Keratinocyte (primary cell): ENCODE results near the gene CIRBP. TPM values are rescaled to one million over a fixed set of nuclear protein-coding genes. Genes with fewer than 3 reads are reported as not detected.
A peak's percentile ranks its signal among the peaks of the same experiment; 100 is the strongest.

Experiments used
- DNase-seq: peaks from one replicate; pipeline ENCODE4 v3.0.0-alpha.2; 2011; ENCODE audit warnings: low read depth, missing footprints, low spot score
- FAIRE-seq: peaks from 2 replicates; lab custom pipeline; 2011; peaks lifted over from hg19 to GRCh38; lab: Jason Lieb, UNC
- H2AFZ ChIP-seq: 2 replicates; pipeline ENCODE4 v1.6.0; 2012; ENCODE audit warnings: low read length, control low read depth, inconsistent platforms; ENCODE audit not compliant: control insufficient read depth
- H3K27ac ChIP-seq: 2 replicates; pipeline ENCODE4 v1.5.1; 2011; ENCODE audit warnings: low read length; ENCODE audit not compliant: control insufficient read depth, insufficient read depth
- H3K27me3 ChIP-seq: 3 replicates; pipeline ENCODE4 v1.6.0; 2011; ENCODE audit warnings: low read length; ENCODE audit not compliant: control insufficient read depth, insufficient read depth; ENCODE audit errors: extremely low read depth
- H3K36me3 ChIP-seq, 2 experiments: 2 replicates in 1 of 2; 3 replicates in 1 of 2; pipeline ENCODE4 v1.5.1; 2011; ENCODE audit warnings: low read length in 2 of 2, mild to moderate bottlenecking in 1 of 2; ENCODE audit not compliant: control insufficient read depth in 2 of 2, insufficient read depth in 2 of 2; ENCODE audit errors: extremely low read depth in 1 of 2
- H3K4me1 ChIP-seq: 3 replicates; pipeline ENCODE4 v1.5.1; 2011; ENCODE audit warnings: low read length; ENCODE audit not compliant: control insufficient read depth, insufficient read depth; ENCODE audit errors: extremely low read depth
- H3K4me2 ChIP-seq: 3 replicates; pipeline ENCODE4 v1.6.0; 2011; ENCODE audit warnings: low read depth, low read length; ENCODE audit not compliant: control insufficient read depth, insufficient read depth; ENCODE audit errors: extremely low read depth
- H3K4me3 ChIP-seq, 3 experiments: fragments of 200-600 bp in 1 of 3; sonication (generic) in 1 of 3; 2 replicates in 2 of 3; 3 replicates in 1 of 3; pipeline ENCODE4 v1.5.1; 2011 to 2016; ENCODE audit warnings: low read length in 3 of 3, mild to moderate bottlenecking in 3 of 3, control low read depth in 2 of 3, inconsistent platforms in 1 of 3, low read depth in 1 of 3, mixed read lengths in 1 of 3, mixed run types in 1 of 3, moderate library complexity in 1 of 3; ENCODE audit not compliant: control insufficient read depth in 2 of 3, insufficient read depth in 2 of 3; ENCODE audit errors: extremely low read depth in 1 of 3
- H3K79me2 ChIP-seq: 2 replicates; pipeline ENCODE4 v1.6.0; 2012; ENCODE audit warnings: low read length; ENCODE audit not compliant: control insufficient read depth, insufficient read depth
- H3K9ac ChIP-seq: 3 replicates; pipeline ENCODE4 v1.6.0; 2011; ENCODE audit warnings: low read length; ENCODE audit not compliant: control insufficient read depth, insufficient read depth; ENCODE audit errors: extremely low read depth
- H3K9me1 ChIP-seq: 3 replicates; pipeline ENCODE4 v1.6.0; 2011; ENCODE audit warnings: low read length; ENCODE audit not compliant: control insufficient read depth, insufficient read depth; ENCODE audit errors: extremely low read depth
- H3K9me3 ChIP-seq: 2 replicates; pipeline ENCODE4 v1.5.1; 2012; ENCODE audit warnings: low read depth, low read length; ENCODE audit not compliant: control insufficient read depth
- H4K20me1 ChIP-seq: 3 replicates; pipeline ENCODE4 v1.6.0; 2011; ENCODE audit warnings: low read length; ENCODE audit not compliant: control insufficient read depth, insufficient read depth; ENCODE audit errors: extremely low read depth
- CTCF ChIP-seq, 3 experiments: IDR thresholded peaks in 1 of 3; conservative IDR thresholded peaks in 1 of 3; optimal IDR thresholded peaks in 1 of 3; 2 replicates in 2 of 3; 3 replicates in 1 of 3; pipeline versions ENCODE3 to v1.5.1; 2011; ENCODE audit warnings: low read length in 3 of 3, mild to moderate bottlenecking in 3 of 3, moderate library complexity in 2 of 3, control low read depth in 1 of 3, inconsistent platforms in 1 of 3; ENCODE audit not compliant: insufficient read depth in 2 of 3; ENCODE audit errors: extremely low read depth in 1 of 3
- EZH2 ChIP-seq: IDR thresholded peaks from one replicate; pipeline ENCODE4 v1.6.1; 2012; ENCODE audit warnings: inconsistent platforms, mild to moderate bottlenecking, low read length, moderate library complexity
- dilution Hi-C: fragments of 300-500 bp; cut with MboI; formaldehyde crosslinking; loops from one replicate; pipeline ENCODE4 v1.7.0; 2020; ENCODE audit warnings: low sequenced_read_pairs; ENCODE audit not compliant: extremely low pct_ligation_motif_present
- polyA minus RNA-seq, 3 experiments: library from RNA; depleted of rRNA, polyadenylated mRNA; stranded (reverse); fragments of >200 nt; gene quantifications; 1 replicate in 1 of 3; 2 replicates in 1 of 3; 3 replicates in 1 of 3; pipeline ENCODE4 v1.2.3, GENCODE V29; 2011
- polyA plus RNA-seq, 5 experiments: library from polyadenylated mRNA; depleted of rRNA in 3 of 5; stranded (reverse) in 3 of 5; stranded (forward) in 1 of 5; unstranded in 1 of 5; fragments of >200 nt; gene quantifications; 1 replicate in 1 of 5; 2 replicates in 3 of 5; 3 replicates in 1 of 5; pipeline versions ENCODE4 v1.2.1 to v1.2.3, GENCODE V29; 2011 to 2012; ENCODE audit warnings: missing spikeins in 2 of 5, low read depth in 1 of 5, low replicate concordance in 1 of 5

The CIRBP gene
- polyA plus RNA-seq (97.5 to 164 TPM (median 113 TPM) in 3 replicates), polyA minus RNA-seq (15.5 to 48.4 TPM (median 20.1 TPM) in 3 replicates)
- 140 TPM for polyA plus RNA-seq (2011; ENCODE audit: low read depth)
- polyA plus RNA-seq (2011; cell fraction: cytosol; rRNA removed) = 57.4 and 107 TPM in 2 replicates
- 226 and 247 TPM in 2 replicates for polyA plus RNA-seq (2011; cell fraction: nucleus; rRNA removed)
- 130 and 149 TPM in 2 replicates for polyA plus RNA-seq (2012; ENCODE audit: low replicate concordance)
- 122 TPM for polyA minus RNA-seq (2011; cell fraction: cytosol; rRNA and poly(A)+ RNA removed)
- polyA minus RNA-seq (2011; cell fraction: nucleus; rRNA and poly(A)+ RNA removed) = 28.2 and 42.2 TPM in 2 replicates

GRCh38 chr19:1269065-1269477 lies at the start of gene CIRBP:
Gene CIRBP (plus strand): TSS chr19:1269332. CDS start chr19:1270934, 1,602 bp downstream.
- H2AFZ ChIP-seq = no peak within 1 kb of the TSS
- H3K79me2 ChIP-seq = peaks cover 40% of the 10 kb centered on the region
- H3K27ac ChIP-seq = peak within 1 kb of the TSS; percentile 89
- H3K9me1 ChIP-seq = peaks cover 2% of the 10 kb centered on the region
- peak within 1 kb of the TSS; percentile 83 for H3K9ac ChIP-seq
- no peaks in the 10 kb centered on the region for H3K9me3 ChIP-seq
- H4K20me1 ChIP-seq = no peaks in the 10 kb centered on the region
- peaks cover 26 to 39% of the 10 kb centered on the region in 2 experiments for H3K36me3 ChIP-seq
- H3K27me3 ChIP-seq = peaks cover 4% of the 10 kb centered on the region
- FAIRE-seq = no peak
- TF ChIP-seq CTCF (optimal IDR thresholded peaks at IDR 0.05 in 1 of 3, IDR thresholded peaks at IDR 0.05 in 1 of 3, conservative IDR thresholded peaks at IDR 0.05 in 1 of 3; ENCODE audit: extremely low read depth in 1 of 3, insufficient read depth in 2 of 3, low read length in 3 of 3) (no peak), EZH2 (no peak)
- H3K4me2 ChIP-seq = peak within 1 kb of the TSS; percentile 99
- peaks cover 57% of the 10 kb centered on the region for H3K4me1 ChIP-seq
- dilution Hi-C loops = no loop called here
- DNase-seq = peak; percentile 95
- peak within 1 kb of the TSS; percentile 46 to 85 (median 84) for H3K4me3 ChIP-seq

GRCh38 chr19:1219786-1220476 lies 49.2 kb upstream of the CIRBP start:
- Histone ChIP-seq H3K9me1 (no peaks in the 10 kb centered on the region), H3K27ac (no peak overlapping the region), H3K4me2 (no peak overlapping the region), H2AFZ (no peak overlapping the region), H3K79me2 (peaks cover 45% of the 10 kb centered on the region), H3K4me1 (peaks cover 16% of the 10 kb centered on the region), H3K4me3 (no peak overlapping the region), H3K36me3 (peaks cover 19 to 27% of the 10 kb centered on the region in 2 experiments), H3K9me3 (no peaks in the 10 kb centered on the region), H3K27me3 (no peaks in the 10 kb centered on the region), H3K9ac (no peak overlapping the region), H4K20me1 (peaks cover 5% of the 10 kb centered on the region)
- dilution Hi-C loops = no loop called here
- DNase-seq (no peak), FAIRE-seq (no peak)
- TF ChIP-seq CTCF (optimal IDR thresholded peaks at IDR 0.05 in 1 of 3, IDR thresholded peaks at IDR 0.05 in 1 of 3, conservative IDR thresholded peaks at IDR 0.05 in 1 of 3; ENCODE audit: extremely low read depth in 1 of 3, insufficient read depth in 2 of 3, low read length in 3 of 3) = no peak
- TF ChIP-seq EZH2 = no peak
